ENCODE data around the gene OOSP4A. TPM values are rescaled to one million over a fixed set of nuclear protein-coding genes. Genes with fewer than 3 reads are reported as not detected.

Gene OOSP4A
- total and polyA plus RNA-seq, 2 of the 13 experiments (the other 11 are each of a cell fraction or from before 2014, with no cell fraction given) = not detected

- TF ChIP-seq, protein P1, sequence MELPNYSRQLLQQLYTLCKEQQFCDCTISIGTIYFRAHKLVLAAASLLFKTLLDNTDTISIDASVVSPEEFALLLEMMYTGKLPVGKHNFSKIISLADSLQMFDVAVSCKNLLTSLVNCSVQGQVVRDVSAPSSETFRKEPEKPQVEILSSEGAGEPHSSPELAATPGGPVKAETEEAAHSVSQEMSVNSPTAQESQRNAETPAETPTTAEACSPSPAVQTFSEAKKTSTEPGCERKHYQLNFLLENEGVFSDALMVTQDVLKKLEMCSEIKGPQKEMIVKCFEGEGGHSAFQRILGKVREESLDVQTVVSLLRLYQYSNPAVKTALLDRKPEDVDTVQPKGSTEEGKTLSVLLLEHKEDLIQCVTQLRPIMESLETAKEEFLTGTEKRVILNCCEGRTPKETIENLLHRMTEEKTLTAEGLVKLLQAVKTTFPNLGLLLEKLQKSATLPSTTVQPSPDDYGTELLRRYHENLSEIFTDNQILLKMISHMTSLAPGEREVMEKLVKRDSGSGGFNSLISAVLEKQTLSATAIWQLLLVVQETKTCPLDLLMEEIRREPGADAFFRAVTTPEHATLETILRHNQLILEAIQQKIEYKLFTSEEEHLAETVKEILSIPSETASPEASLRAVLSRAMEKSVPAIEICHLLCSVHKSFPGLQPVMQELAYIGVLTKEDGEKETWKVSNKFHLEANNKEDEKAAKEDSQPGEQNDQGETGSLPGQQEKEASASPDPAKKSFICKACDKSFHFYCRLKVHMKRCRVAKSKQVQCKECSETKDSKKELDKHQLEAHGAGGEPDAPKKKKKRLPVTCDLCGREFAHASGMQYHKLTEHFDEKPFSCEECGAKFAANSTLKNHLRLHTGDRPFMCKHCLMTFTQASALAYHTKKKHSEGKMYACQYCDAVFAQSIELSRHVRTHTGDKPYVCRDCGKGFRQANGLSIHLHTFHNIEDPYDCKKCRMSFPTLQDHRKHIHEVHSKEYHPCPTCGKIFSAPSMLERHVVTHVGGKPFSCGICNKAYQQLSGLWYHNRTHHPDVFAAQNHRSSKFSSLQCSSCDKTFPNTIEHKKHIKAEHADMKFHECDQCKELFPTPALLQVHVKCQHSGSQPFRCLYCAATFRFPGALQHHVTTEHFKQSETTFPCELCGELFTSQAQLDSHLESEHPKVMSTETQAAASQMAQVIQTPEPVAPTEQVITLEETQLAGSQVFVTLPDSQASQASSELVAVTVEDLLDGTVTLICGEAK (IDR thresholded peaks at IDR 0.05) = no peak
- TF ChIP-seq, protein P1 (CRISPR knock-in tag; IDR thresholded peaks at IDR 0.05) = no peak
- TF ChIP-seq, protein P2, sequence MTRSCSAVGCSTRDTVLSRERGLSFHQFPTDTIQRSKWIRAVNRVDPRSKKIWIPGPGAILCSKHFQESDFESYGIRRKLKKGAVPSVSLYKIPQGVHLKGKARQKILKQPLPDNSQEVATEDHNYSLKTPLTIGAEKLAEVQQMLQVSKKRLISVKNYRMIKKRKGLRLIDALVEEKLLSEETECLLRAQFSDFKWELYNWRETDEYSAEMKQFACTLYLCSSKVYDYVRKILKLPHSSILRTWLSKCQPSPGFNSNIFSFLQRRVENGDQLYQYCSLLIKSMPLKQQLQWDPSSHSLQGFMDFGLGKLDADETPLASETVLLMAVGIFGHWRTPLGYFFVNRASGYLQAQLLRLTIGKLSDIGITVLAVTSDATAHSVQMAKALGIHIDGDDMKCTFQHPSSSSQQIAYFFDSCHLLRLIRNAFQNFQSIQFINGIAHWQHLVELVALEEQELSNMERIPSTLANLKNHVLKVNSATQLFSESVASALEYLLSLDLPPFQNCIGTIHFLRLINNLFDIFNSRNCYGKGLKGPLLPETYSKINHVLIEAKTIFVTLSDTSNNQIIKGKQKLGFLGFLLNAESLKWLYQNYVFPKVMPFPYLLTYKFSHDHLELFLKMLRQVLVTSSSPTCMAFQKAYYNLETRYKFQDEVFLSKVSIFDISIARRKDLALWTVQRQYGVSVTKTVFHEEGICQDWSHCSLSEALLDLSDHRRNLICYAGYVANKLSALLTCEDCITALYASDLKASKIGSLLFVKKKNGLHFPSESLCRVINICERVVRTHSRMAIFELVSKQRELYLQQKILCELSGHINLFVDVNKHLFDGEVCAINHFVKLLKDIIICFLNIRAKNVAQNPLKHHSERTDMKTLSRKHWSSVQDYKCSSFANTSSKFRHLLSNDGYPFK (CRISPR knock-in tag; IDR thresholded peaks at IDR 0.05; ENCODE audit: borderline replicate concordance) = no peak
Observed at GRCh38 chr11:60003729-60004128, 39.9 kb downstream of the OOSP4A start (continued).
